NOMO-1 (cell line): ENCODE measurements around the gene ADORA2A.
"Not testable (repeated sequence)": the region's sequence is repeated elsewhere in the genome, so short reads cannot be mapped to it uniquely, and the experiment has no call there.

Source experiments
- DNase-seq, 2 experiments: peaks; one replicate each; lab custom pipeline; 2025; ENCODE audit not compliant: unreplicated experiment in 2 of 2; lab: John Stamatoyannopoulos, UW

The ADORA2A gene

GRCh38 chr22:24481641-24482040, 54.2 kb downstream of the ADORA2A start:
- no peak for DNase-seq

DNA sequence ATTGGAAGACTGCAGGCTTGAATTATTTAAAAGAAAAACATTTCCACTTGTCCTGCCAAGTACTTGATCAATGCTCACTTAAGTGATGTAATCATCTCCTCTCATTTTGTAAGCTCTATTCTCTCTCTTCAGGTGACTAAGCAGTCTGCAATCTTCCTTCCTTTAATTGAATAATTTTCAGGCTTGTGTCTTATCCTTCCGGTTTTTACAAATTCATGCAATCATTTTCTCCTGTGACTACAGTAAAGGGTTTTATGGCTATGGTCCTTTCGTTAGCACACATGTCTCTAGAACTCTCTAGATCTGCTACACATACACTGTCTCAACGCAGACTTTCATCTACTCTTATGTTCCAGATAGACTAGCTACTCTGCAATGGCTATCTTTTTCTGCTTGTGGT, 55.2 kb downstream of the ADORA2A start:
- peak; percentile 84 to 98 for DNase-seq

DNA sequence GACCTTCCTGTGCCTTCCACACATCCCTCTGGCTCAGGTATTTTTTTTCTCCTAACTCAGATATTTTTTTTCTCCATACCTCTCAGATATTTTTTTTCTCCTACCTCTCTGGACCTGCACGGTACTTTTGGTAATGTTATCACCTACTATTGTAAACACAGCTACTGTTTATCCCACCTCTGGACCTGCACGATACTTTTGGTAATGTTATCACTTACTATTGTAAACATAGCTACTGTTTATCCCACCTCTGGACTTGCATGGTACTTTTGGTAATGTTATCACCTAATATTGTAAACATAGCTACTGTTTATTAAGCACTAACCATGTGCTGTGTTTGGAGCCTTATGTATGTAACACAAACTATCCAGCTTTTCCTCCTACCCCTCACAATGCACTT, 55.6 kb downstream of the ADORA2A start:
- no peak for DNase-seq

DNA sequence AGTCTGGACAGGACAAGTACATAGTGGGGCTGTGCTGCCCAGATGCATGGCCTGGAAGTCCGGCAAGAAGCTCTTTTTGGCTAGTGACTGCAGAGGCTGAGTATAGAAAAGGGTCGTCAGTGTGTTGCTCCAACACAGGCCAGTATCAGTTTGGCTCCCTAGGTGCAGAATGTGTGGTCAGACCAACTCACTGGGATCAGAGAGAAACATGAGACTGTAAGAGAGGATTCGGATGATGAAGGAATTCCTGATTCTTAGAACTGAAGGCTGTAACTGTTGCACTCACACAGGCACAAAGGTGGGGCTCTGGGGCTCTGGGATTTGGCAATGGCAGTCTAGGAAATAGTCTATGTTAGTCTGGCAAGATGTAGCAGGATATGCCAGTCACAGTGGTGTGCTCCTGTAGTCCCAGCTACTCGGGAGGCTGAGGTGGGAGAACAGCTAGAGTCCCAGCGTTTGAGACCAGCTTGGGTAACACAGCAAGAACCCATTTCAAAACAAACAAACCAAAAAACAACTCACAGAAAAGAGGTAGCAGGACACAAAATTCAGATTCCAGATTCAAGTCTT, 56.7 kb downstream of the ADORA2A start:
- no peak for DNase-seq

- DNase-seq: no peak
Observed at GRCh38 chr22:24485170-24485569, 57.8 kb downstream of the ADORA2A start.

DNA sequence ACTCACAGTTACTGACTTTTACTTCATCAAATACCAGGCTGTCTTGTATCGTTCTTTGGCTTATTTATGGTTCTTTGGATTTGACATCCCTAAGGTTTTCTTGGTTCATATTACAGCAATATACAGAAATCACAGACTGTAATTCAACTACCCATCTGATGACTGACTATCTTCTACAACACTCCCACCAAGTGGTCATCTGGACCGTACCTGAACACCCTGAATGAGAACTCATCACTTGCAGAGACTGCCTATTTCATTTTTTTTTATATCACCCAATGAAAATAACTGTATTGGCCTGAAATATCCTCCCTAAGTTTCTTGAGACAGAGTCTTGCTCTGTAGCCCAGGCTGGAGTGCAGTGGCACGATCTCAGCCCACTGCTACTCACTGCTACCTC, 58.2 kb downstream of the ADORA2A start:
- DNase-seq: no peak

GRCh38 chr22:24486501-24486921, 59.1 kb downstream of the ADORA2A start:
- DNase-seq: peak; percentile 78 to 87

DNA sequence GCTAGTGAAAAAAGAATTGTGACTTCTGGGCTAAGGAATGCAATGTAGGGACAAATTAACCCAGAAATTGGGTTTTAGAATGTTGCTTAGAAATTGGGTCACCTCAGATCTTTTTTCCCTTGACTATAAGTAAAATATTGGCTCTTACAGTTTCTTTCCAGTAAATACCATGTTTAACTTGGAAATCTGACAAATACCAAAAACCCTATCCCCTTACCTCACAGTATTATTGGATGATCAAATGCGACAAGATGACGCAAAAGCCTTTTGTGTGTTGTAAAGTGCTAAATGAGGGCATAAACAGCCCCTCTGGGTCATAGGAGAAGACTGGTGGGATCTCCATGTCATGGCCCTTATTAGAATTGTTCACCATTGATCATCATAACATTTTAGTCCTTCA, 61.6 kb downstream of the ADORA2A start:
- no peak for DNase-seq

GRCh38 chr22:24489434-24489833, 62.0 kb downstream of the ADORA2A start:
- not testable (repeated sequence) for DNase-seq
